Urinary bladder (tissue), 4 donors: Measurements from ENCODE around the gene AMBN. TPM values are rescaled to one million over a fixed set of nuclear protein-coding genes. Genes with fewer than 3 reads are reported as not detected.
A peak's percentile ranks its signal among the peaks of the same experiment; 100 is the strongest.

Experiments used
- DNase-seq: peaks from one replicate; pipeline ENCODE4 v3.0.0-alpha.2; 2015; ENCODE audit errors: extremely low spot score
- H3K27ac ChIP-seq: one replicate; pipeline ENCODE4 v1.5.1; 2013; ENCODE audit warnings: low read depth, mild to moderate bottlenecking, moderate library complexity
- H3K36me3 ChIP-seq: one replicate; pipeline ENCODE4 v1.6.1; 2013; ENCODE audit warnings: mild to moderate bottlenecking, moderate library complexity; ENCODE audit not compliant: insufficient read depth
- H3K4me1 ChIP-seq: one replicate; pipeline ENCODE4 v1.6.1; 2013; ENCODE audit warnings: mild to moderate bottlenecking, moderate library complexity; ENCODE audit not compliant: insufficient read depth
- H3K4me3 ChIP-seq: one replicate; pipeline ENCODE4 v1.5.1; 2013; ENCODE audit warnings: low read depth, low read length
- WGBS: extraction: QIAGEN DNeasy Blood & Tissue Kit; methylation state at CpG from one replicate; pipeline ENCODE4 v1.1.7; 2013; 5-methylcytosine and 5-hydroxymethylcytosine counted together
- polyA plus RNA-seq: library from polyadenylated mRNA; stranded (reverse); fragments of 200-250 nt; gene quantifications from one replicate; pipeline ENCODE4 v1.2.3, GENCODE V29; 2013
- total RNA-seq: library from RNA; depleted of rRNA; stranded (reverse); fragments of >200 nt; gene quantifications from one replicate; pipeline ENCODE4 v1.2.3, GENCODE V29; 2014
- donor health status: healthy with polysubstance abuse.
- donor health status: healthy.

Gene AMBN
- total and polyA plus RNA-seq, 2 donors: not detected

- no peak for DNase-seq
- Histone ChIP-seq H3K36me3 (no peaks in the 10 kb centered on the region), H3K27ac (no peak overlapping the region)
Observed at GRCh38 chr4:70589785-70590184, 2.3 kb upstream of the AMBN start.

GRCh38 chr4:70594196-70594595, 2.1 kb downstream of the AMBN start:
- Histone ChIP-seq H3K4me1 (no peaks in the 10 kb centered on the region), H3K27ac (no peak overlapping the region), H3K4me3 (no peak overlapping the region), H3K36me3 (no peaks in the 10 kb centered on the region)
- no peak for DNase-seq

More at GRCh38 chr4:70589785-70590184, 2.3 kb upstream of the AMBN start:
- no peak overlapping the region for H3K4me3 ChIP-seq
- no peaks in the 10 kb centered on the region for H3K4me1 ChIP-seq

GRCh38 chr4:70600305-70600704, 8.2 kb downstream of the AMBN start:
- no peak for DNase-seq
- WGBS: 73% methylated on average over 3 of the region's 3 CpGs

GRCh38 chr4:70600977-70601376, 8.9 kb downstream of the AMBN start:
- no peak overlapping the region for H3K27ac ChIP-seq
- 55% methylated on average over 5 of the region's 5 CpGs for WGBS

More at GRCh38 chr4:70600305-70600704, 8.2 kb downstream of the AMBN start:
- Histone ChIP-seq H3K36me3 (no peaks in the 10 kb centered on the region), H3K4me1 (no peaks in the 10 kb centered on the region), H3K4me3 (no peak overlapping the region), H3K27ac (no peak overlapping the region)

GRCh38 chr4:70601422-70602039, 9.5 kb downstream of the AMBN start:
- no peaks in the 10 kb centered on the region for H3K36me3 ChIP-seq
- H3K4me3 ChIP-seq: no peak overlapping the region
- no peaks in the 10 kb centered on the region for H3K4me1 ChIP-seq
- H3K27ac ChIP-seq: no peak overlapping the region
- no peak for DNase-seq
- 31% methylated on average over 5 of the region's 5 CpGs for WGBS

More at GRCh38 chr4:70600977-70601376, 8.9 kb downstream of the AMBN start:
- H3K4me1 ChIP-seq: no peaks in the 10 kb centered on the region
- no peaks in the 10 kb centered on the region for H3K36me3 ChIP-seq
- no peak overlapping the region for H3K4me3 ChIP-seq
- no peak for DNase-seq

GRCh38 chr4:70603856-70604255, 11.8 kb downstream of the AMBN start:
- H3K27ac ChIP-seq: no peak overlapping the region
- WGBS: 30% methylated on average over 3 of the region's 3 CpGs

GRCh38 chr4:70606459-70606858, 14.4 kb downstream of the AMBN start:
- WGBS: 72% methylated on average over 8 of the region's 8 CpGs
- no peaks in the 10 kb centered on the region for H3K4me1 ChIP-seq
- H3K36me3 ChIP-seq: no peaks in the 10 kb centered on the region
- H3K4me3 ChIP-seq: no peak overlapping the region
- DNase-seq: no peak
- no peak overlapping the region for H3K27ac ChIP-seq

More at GRCh38 chr4:70603856-70604255, 11.8 kb downstream of the AMBN start:
- no peaks in the 10 kb centered on the region for H3K36me3 ChIP-seq
- no peak for DNase-seq
- no peak overlapping the region for H3K4me3 ChIP-seq
- H3K4me1 ChIP-seq: no peaks in the 10 kb centered on the region

- WGBS: 94% methylated on average over 3 of the region's 3 CpGs
- no peak for DNase-seq
- Histone ChIP-seq H3K4me1 (no peaks in the 10 kb centered on the region), H3K36me3 (no peaks in the 10 kb centered on the region), H3K4me3 (no peak overlapping the region), H3K27ac (no peak overlapping the region)
Observed at GRCh38 chr4:70607334-70607853, 15.3 kb downstream of the AMBN start.

GRCh38 chr4:70608324-70608723, 16.3 kb downstream of the AMBN start:
- H3K4me3 ChIP-seq: no peak overlapping the region
- H3K27ac ChIP-seq: no peak overlapping the region
- 44% methylated on average over 2 of the region's 2 CpGs for WGBS
- no peaks in the 10 kb centered on the region for H3K4me1 ChIP-seq
- no peak for DNase-seq
- no peaks in the 10 kb centered on the region for H3K36me3 ChIP-seq

GRCh38 chr4:70613306-70614183, 21.5 kb downstream of the AMBN start:
- no peak for DNase-seq

GRCh38 chr4:70614184-70614555, 22.1 kb downstream of the AMBN start:
- no peak overlapping the region for H3K27ac ChIP-seq
- no peaks in the 10 kb centered on the region for H3K4me1 ChIP-seq
- DNase-seq: no peak
- 54% methylated on average over 3 of the region's 3 CpGs for WGBS
- H3K4me3 ChIP-seq: peak overlapping the region; percentile 29
- no peaks in the 10 kb centered on the region for H3K36me3 ChIP-seq

More at GRCh38 chr4:70613306-70614183, 21.5 kb downstream of the AMBN start:
- Histone ChIP-seq H3K4me1 (no peaks in the 10 kb centered on the region), H3K4me3 (peak overlapping the region; percentile 29), H3K27ac (no peak overlapping the region), H3K36me3 (no peaks in the 10 kb centered on the region)
- WGBS: 19% methylated on average over 9 of the region's 9 CpGs

- Histone ChIP-seq H3K4me1 (no peaks in the 10 kb centered on the region), H3K36me3 (no peaks in the 10 kb centered on the region), H3K27ac (no peak overlapping the region), H3K4me3 (no peak overlapping the region)
- 92% methylated on average over 4 of the region's 4 CpGs for WGBS
- DNase-seq: no peak
Observed at GRCh38 chr4:70619288-70619687, 27.2 kb downstream of the AMBN start.

GRCh38 chr4:70619778-70620177, 27.7 kb downstream of the AMBN start:
- no peaks in the 10 kb centered on the region for H3K4me1 ChIP-seq
- H3K27ac ChIP-seq: no peak overlapping the region
- H3K4me3 ChIP-seq: no peak overlapping the region
- DNase-seq: no peak
- H3K36me3 ChIP-seq: no peaks in the 10 kb centered on the region
- WGBS: 97% methylated on average over 2 of the region's 2 CpGs

GRCh38 chr4:70623323-70623722, 31.3 kb downstream of the AMBN start:
- Histone ChIP-seq H3K4me1 (no peaks in the 10 kb centered on the region), H3K4me3 (no peak overlapping the region), H3K27ac (no peak overlapping the region), H3K36me3 (no peaks in the 10 kb centered on the region)
- WGBS: 96% methylated on average over 3 of the region's 3 CpGs
- no peak for DNase-seq
